Measurements from ENCODE around the gene SH3D21.
A peak's percentile ranks its signal among the peaks of the same experiment; 100 is the strongest.

SH3D21 gene

GRCh38 chr1:36330940-36331339, 24.8 kb downstream of the SH3D21 start:
- no peak for DNase-seq

- DNase-seq = no peak
Observed at GRCh38 chr1:36337830-36338229, 31.7 kb downstream of the SH3D21 start.

- DNase-seq = no peak
Observed at GRCh38 chr1:36339215-36339614, 33.0 kb downstream of the SH3D21 start.

GRCh38 chr1:36339615-36340014, 33.4 kb downstream of the SH3D21 start:
- DNase-seq = no peak

GRCh38 chr1:36341626-36342320, 35.6 kb downstream of the SH3D21 start:
- no peak for DNase-seq

- DNase-seq = peak; percentile 50
Observed at GRCh38 chr1:36342426-36343185, 36.4 kb downstream of the SH3D21 start.

GRCh38 chr1:36343651-36344394, 37.7 kb downstream of the SH3D21 start:
- no peak for DNase-seq

- no peak for DNase-seq
Observed at GRCh38 chr1:36344395-36344680, 38.2 kb downstream of the SH3D21 start.

GRCh38 chr1:36345353-36345752, 39.2 kb downstream of the SH3D21 start:
- no peak for DNase-seq

GRCh38 chr1:36346741-36347370, 40.7 kb downstream of the SH3D21 start:
- no peak for DNase-seq

GRCh38 chr1:36349241-36349671, 43.1 kb downstream of the SH3D21 start:
- no peak for DNase-seq

GRCh38 chr1:36349839-36350238, 43.7 kb downstream of the SH3D21 start:
- no peak for DNase-seq

- DNase-seq = no peak
Observed at GRCh38 chr1:36350659-36351226, 44.6 kb downstream of the SH3D21 start.

GRCh38 chr1:36351227-36351977, 45.2 kb downstream of the SH3D21 start:
- DNase-seq = no peak

- no peak for DNase-seq
Observed at GRCh38 chr1:36352125-36352909, 46.1 kb downstream of the SH3D21 start.

GRCh38 chr1:36352910-36353878, 47.0 kb downstream of the SH3D21 start:
- no peak for DNase-seq

GRCh38 chr1:36354486-36354885, 48.3 kb downstream of the SH3D21 start:
- no peak for DNase-seq

- no peak for DNase-seq
Observed at GRCh38 chr1:36355811-36356210, 49.6 kb downstream of the SH3D21 start.

- no peak for DNase-seq
Observed at GRCh38 chr1:36358514-36359084, 52.4 kb downstream of the SH3D21 start.

GRCh38 chr1:36359383-36359782, 53.2 kb downstream of the SH3D21 start:
- no peak for DNase-seq

Data from effector CD8-positive, alpha-beta T cell (primary cell).